AG10803 (cell line): ENCODE data around the gene CLTCL1.

Experiments
- DNase-seq: peaks from one replicate; pipeline ENCODE4 v3.0.0; 2010; ENCODE audit warnings: low read depth
- H3K4me3 ChIP-seq: 2 replicates; pipeline ENCODE4 v1.5.1; 2011; ENCODE audit warnings: mild to moderate bottlenecking, low read length, control low read depth
- CTCF ChIP-seq: conservative IDR thresholded peaks from 2 replicates; pipeline ENCODE4 v1.5.1; 2011; ENCODE audit warnings: mild to moderate bottlenecking, low read length, control low read depth, inconsistent platforms

The CLTCL1 gene

DNA sequence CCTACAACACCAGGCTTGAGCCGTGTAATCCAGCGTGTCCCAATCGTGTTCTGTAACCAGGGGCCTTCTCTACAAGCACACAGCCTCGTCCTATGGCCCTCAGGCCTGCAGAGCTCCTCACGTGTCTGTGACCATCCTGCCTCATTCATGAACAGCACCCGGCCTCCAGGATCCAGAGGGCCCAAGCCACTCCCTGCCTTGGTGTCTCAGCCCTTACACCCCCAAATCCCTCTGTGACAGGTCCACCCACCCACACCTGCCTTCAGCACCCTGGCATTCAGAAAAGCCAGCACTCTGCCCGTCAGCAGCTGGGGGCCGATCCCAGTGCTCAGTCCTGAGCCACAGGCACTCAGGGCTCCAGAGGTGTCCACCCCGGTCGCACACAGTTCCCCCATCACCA, 154.6 kb downstream of the CLTCL1 start:
- no peak overlapping the region for H3K4me3 ChIP-seq
- no peak for TF ChIP-seq CTCF
- DNase-seq = no peak

GRCh38 chr22:19134874-19135273, 156.6 kb downstream of the CLTCL1 start:
- no peak for TF ChIP-seq CTCF
- DNase-seq = no peak
- H3K4me3 ChIP-seq = no peak overlapping the region

- TF ChIP-seq CTCF = no peak
- no peak for DNase-seq
Observed at GRCh38 chr22:19134176-19134831, 157.2 kb downstream of the CLTCL1 start.

GRCh38 chr22:19133561-19133960, 158.0 kb downstream of the CLTCL1 start:
- no peak for DNase-seq
- no peak overlapping the region for H3K4me3 ChIP-seq
- no peak for TF ChIP-seq CTCF

More at GRCh38 chr22:19134176-19134831, 157.2 kb downstream of the CLTCL1 start:
- no peak overlapping the region for H3K4me3 ChIP-seq

DNA sequence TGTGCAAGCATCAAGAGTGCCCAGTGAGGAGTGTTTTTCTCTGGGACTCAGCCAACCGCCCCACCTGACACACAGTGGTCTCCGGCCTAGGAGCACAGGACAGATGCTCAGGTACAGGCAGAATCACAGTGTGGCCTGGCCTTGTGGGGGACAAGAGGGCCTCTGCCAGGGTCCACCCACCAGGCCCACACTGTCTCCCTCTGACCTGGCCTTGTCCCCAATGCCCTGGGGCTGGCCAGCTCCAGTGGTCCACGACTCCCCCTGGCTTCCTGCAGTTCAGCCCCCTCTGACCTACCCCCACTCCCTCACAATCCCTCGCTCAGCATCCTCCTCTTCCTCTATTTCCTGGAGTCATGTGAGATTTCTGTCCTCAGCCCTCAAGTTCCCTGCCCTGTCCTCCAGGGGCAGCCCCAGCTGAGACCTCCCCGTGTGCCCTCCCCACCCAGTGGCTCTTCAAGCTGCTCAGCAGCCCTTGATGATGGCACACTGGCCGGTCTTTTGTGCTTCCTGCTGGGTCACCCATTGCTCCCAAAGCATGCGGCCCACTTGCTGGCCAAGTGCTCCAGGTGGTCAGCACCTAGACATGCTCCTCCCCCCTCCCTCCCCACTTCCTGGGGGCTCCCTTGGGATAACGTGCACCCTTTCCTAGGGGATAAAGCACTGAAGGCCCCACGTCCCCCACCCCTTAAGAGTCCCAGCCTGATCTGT, 158.7 kb downstream of the CLTCL1 start:
- TF ChIP-seq CTCF = no peak
- DNase-seq = no peak
- H3K4me3 ChIP-seq = no peak overlapping the region

GRCh38 chr22:19132153-19132552, 159.4 kb downstream of the CLTCL1 start:
- DNase-seq = no peak
- no peak for TF ChIP-seq CTCF

DNA sequence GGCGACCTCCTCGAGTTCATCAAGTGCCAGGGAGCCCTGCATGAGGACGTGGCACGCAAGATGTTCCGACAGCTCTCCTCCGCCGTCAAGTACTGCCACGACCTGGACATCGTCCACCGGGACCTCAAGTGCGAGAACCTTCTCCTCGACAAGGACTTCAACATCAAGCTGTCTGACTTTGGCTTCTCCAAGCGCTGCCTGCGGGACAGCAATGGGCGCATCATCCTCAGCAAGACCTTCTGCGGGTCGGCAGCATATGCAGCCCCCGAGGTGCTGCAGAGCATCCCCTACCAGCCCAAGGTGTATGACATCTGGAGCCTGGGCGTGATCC, 159.9 kb downstream of the CLTCL1 start:
- H3K4me3 ChIP-seq = no peak overlapping the region
- DNase-seq = no peak
- TF ChIP-seq CTCF = no peak

More at GRCh38 chr22:19132153-19132552, 159.4 kb downstream of the CLTCL1 start:
- H3K4me3 ChIP-seq = no peak overlapping the region
